BJ (cell line): ENCODE measurements around the gene PHB1. TPM values are rescaled to one million over a fixed set of nuclear protein-coding genes. Genes with fewer than 3 reads are reported as not detected.

Experiments used
- CTCF ChIA-PET: fragments of 350-600 bp; formaldehyde crosslinking; extraction: SDS; loops from one replicate; lab custom pipeline; 2021; ENCODE audit warnings: antibody characterized with exemption, inconsistent platforms; lab: Yijun Ruan, JAX
- POLR2A ChIA-PET: fragments of 300-600 bp; sonication (Branson Sonifier 250); formaldehyde crosslinking; extraction: SDS; loops from one replicate; lab custom pipeline; 2021; ENCODE audit warnings: antibody characterized with exemption; lab: Charles Lee
- DNase-seq: peaks from one replicate; pipeline ENCODE4 v3.0.0-alpha.2; 2011; ENCODE audit warnings: low read depth
- H3K27me3 ChIP-seq: 2 replicates; pipeline ENCODE4 v1.6.0; 2011; ENCODE audit warnings: low read length; ENCODE audit not compliant: control insufficient read depth, insufficient read depth
- H3K36me3 ChIP-seq: 2 replicates; pipeline ENCODE4 v1.5.1; 2011; ENCODE audit warnings: low read length; ENCODE audit not compliant: control insufficient read depth, insufficient read depth
- H3K4me3 ChIP-seq: 2 replicates; pipeline ENCODE4 v1.5.1; 2011; ENCODE audit warnings: low read depth, mild to moderate bottlenecking, control low read depth, low read length
- CTCF ChIP-seq: IDR thresholded peaks from 2 replicates; pipeline ENCODE4 v1.5.1; 2011; ENCODE audit warnings: low read depth, mild to moderate bottlenecking, control low read depth, inconsistent platforms, low read length, moderate library complexity; ENCODE audit not compliant: insufficient read depth
- polyA plus RNA-seq: library from polyadenylated mRNA; depleted of rRNA; stranded (reverse); fragments of >200 nt; gene quantifications from 2 replicates; pipeline ENCODE4 v1.2.3, GENCODE V29; 2011

Gene PHB1
- polyA plus RNA-seq, 1 experiment = 369 TPM

- no peaks in the 10 kb centered on the region for H3K36me3 ChIP-seq
- peaks cover 13% of the 10 kb centered on the region for H3K27me3 ChIP-seq
- no peak overlapping the region for H3K4me3 ChIP-seq
- ChIA-PET POLR2A (no interaction called here), CTCF (interaction anchor here (3.7 kb wide), 1 partner anchor 116 kb away, joined by 24 read pairs; no protein-coding TSS in a partner anchor)
- no peak for DNase-seq
- no peak for TF ChIP-seq CTCF
Measured at GRCh38 chr17:49440581-49440980, 25.9 kb upstream of the PHB1 start.

- TF ChIP-seq CTCF = no peak
- H3K36me3 ChIP-seq = no peaks in the 10 kb centered on the region
- ChIA-PET POLR2A (no interaction called here), CTCF (interaction anchor here (0.6 to 16.7 kb wide), 3 partner anchors 57 to 123 kb away, joined by 3 to 294 read pairs (median 10); no protein-coding TSS in a partner anchor)
- no peak for DNase-seq
- no peak overlapping the region for H3K4me3 ChIP-seq
- peaks cover 13% of the 10 kb centered on the region for H3K27me3 ChIP-seq
Measured at GRCh38 chr17:49439673-49440571, 25.2 kb upstream of the PHB1 start.

- peaks cover 13% of the 10 kb centered on the region for H3K27me3 ChIP-seq
- no peak for TF ChIP-seq CTCF
- ChIA-PET POLR2A (interaction anchor here (0.5 kb wide), 1 partner anchor 65 kb away, joined by 3 read pairs; no protein-coding TSS in a partner anchor), CTCF (interaction anchor here (2.9 to 16.7 kb wide), 2 partner anchors 57 to 115 kb away, joined by 10 to 294 read pairs; no protein-coding TSS in a partner anchor)
- no peak for DNase-seq
- H3K4me3 ChIP-seq = no peak overlapping the region
- no peaks in the 10 kb centered on the region for H3K36me3 ChIP-seq
Measured at GRCh38 chr17:49439305-49439672, 24.6 kb upstream of the PHB1 start.

GRCh38 chr17:49438436-49439278 lies 24.0 kb upstream of the PHB1 start:
- CTCF ChIA-PET = interaction anchor here (0.8 to 16.7 kb wide), 5 partner anchors 58 to 116 kb away, joined by 3 to 294 read pairs (median 5); no protein-coding TSS in a partner anchor
- no peak overlapping the region for H3K4me3 ChIP-seq

More at GRCh38 chr17:49438436-49439278, 24.0 kb upstream of the PHB1 start:
- Histone ChIP-seq H3K27me3 (peaks cover 13% of the 10 kb centered on the region), H3K36me3 (no peaks in the 10 kb centered on the region)
- no peak for DNase-seq
- no peak for TF ChIP-seq CTCF
- POLR2A ChIA-PET = interaction anchor here (0.5 kb wide), 1 partner anchor 65 kb away, joined by 3 read pairs; no protein-coding TSS in a partner anchor
